Stomach (tissue), 4 donors: ENCODE results near the gene TPO.

Experiments
- CTCF ChIP-seq, 7 experiments: fragments of 450-650 bp in 4 of 7; fragments of 200-600 bp in 3 of 7; sonication (generic) in 3 of 7; IDR thresholded peaks; one replicate each; pipeline ENCODE4 v1.5.1; 2016 to 2019; ENCODE audit warnings: antibody characterized with exemption in 7 of 7, control low read depth in 2 of 7, mild to moderate bottlenecking in 1 of 7
- POLR2AphosphoS5 ChIP-seq, 3 donors: sonication (generic); formaldehyde crosslinking; IDR thresholded peaks; one replicate each; pipeline ENCODE4 v1.6.1; 2016; ENCODE audit warnings: antibody characterized with exemption in 3 of 3

DNA sequence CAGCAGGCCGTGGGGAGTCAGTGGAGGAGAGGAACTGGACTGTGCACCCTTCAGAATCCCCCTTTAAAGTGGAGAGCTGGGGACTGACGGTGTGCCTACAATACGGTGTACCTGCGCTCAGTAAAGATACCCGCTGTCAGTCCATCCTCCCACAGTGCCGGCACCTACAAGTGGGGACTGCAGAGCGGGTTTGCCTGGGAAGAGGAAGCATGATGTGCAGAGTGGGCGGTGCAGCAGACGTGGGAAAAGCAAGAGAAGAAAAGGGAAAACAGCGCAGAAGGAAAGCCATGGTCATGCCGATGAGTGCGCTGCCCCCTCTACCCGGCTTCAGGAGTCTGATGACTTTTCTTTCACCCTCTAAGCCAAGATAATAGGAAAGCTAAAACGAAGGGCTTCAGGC lies 148.0 kb downstream of the TPO start:
- TF ChIP-seq POLR2AphosphoS5 (IDR thresholded peaks at IDR 0.05) (no peak), CTCF (IDR thresholded peaks at IDR 0.05) (no peak)
